ENCODE data around the gene IQCH. TPM values are rescaled to one million over a fixed set of nuclear protein-coding genes. Genes with fewer than 3 reads are reported as not detected.

IQCH gene
- total and polyA plus RNA-seq, 10 donors: 0.12 to 2.3 (median 1.3) TPM

DNA sequence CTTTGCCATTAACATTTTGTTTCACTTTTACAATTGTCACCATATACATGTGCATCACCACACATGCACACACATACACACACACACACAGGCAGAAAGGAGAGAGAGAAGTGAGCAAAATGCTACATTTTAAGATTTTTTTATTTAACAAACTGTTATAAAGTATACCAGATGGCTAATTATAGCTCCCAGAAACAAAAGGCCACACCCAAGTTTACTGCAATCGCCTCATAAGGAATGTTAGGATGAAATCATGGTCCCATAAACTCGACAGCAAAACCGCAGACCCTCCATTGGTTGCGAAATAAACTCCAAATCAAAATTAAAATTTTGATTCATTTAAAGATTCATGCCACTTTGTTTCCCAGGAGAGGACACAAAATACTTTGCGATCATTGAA is 250.2 kb downstream of the IQCH start:
- Histone ChIP-seq H3K27me3 (replicated peaks in 1 of 7) (no peaks in the 10 kb centered on the region), H3K27ac (no peak overlapping the region), H3K4me1 (peaks cover 0 to 25% (median 16%) of the 10 kb centered on the region in 6 donors), H3K4me3 (no peak overlapping the region), H3K9me3 (no peaks in the 10 kb centered on the region), H3K36me3 (no peaks in the 10 kb centered on the region)
- DNase-seq: no peak
- intact Hi-C loops (cut with DNase I; ENCODE audit: low total_unique reads): no loop called here
- TF ChIP-seq POLR2AphosphoS5 (IDR thresholded peaks at IDR 0.05) (no peak), POLR2A (IDR thresholded peaks at IDR 0.05) (no peak)
- TF ChIP-seq, protein P1, sequence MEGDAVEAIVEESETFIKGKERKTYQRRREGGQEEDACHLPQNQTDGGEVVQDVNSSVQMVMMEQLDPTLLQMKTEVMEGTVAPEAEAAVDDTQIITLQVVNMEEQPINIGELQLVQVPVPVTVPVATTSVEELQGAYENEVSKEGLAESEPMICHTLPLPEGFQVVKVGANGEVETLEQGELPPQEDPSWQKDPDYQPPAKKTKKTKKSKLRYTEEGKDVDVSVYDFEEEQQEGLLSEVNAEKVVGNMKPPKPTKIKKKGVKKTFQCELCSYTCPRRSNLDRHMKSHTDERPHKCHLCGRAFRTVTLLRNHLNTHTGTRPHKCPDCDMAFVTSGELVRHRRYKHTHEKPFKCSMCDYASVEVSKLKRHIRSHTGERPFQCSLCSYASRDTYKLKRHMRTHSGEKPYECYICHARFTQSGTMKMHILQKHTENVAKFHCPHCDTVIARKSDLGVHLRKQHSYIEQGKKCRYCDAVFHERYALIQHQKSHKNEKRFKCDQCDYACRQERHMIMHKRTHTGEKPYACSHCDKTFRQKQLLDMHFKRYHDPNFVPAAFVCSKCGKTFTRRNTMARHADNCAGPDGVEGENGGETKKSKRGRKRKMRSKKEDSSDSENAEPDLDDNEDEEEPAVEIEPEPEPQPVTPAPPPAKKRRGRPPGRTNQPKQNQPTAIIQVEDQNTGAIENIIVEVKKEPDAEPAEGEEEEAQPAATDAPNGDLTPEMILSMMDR (IDR thresholded peaks at IDR 0.05 in 8 of 11, conservative IDR thresholded peaks at IDR 0.05 in 3 of 11): no peak
- WGBS, 5 donors: 82 to 95% (median 91%) methylated on average over 5 of the region's 5 CpGs

DNA sequence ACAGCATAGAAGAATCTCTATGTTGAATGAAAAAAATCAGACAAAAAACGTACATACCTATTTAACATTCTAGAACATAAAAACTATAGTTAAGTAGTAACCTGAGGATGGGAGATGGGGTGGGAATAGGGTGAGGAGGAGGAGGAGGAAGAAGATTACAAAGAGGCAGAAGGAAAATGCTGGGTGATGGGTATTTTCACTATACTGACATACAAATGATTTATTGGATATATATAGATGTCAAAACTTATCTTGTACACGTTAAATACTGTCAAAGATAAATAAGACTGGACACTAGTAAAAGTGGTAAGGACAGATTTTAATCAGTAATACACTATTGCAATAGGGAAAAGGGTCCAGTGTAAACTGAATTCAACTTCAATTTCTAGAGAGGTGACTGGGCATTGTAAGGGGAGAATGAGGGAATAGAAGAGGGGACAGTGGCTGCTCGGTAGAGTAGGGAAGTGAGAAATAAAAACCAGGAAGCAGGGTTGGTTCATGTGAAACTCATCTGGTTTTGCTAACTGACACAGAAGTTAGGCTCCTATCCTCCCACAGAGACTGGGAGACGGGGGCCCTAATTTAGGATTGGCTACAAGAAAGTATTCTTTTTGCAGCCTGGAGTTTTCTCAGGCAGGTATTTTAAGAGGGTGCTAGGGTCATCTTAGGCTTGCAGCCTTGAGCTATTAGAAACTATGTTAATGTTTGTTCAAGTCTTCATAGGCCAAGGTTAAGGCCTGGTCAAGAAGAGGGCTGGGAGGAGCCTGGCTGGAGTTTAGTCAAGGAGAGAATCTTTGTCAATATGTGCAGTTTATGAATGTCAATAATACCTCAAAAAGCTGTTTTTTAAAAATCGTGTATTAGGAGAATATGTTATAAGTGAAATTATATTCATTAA is 251.3 kb downstream of the IQCH start:
- no peak for DNase-seq
- Histone ChIP-seq H3K27me3 (replicated peaks in 1 of 7) (no peaks in the 10 kb centered on the region), H3K27ac (no peak overlapping the region), H3K4me3 (no peak overlapping the region), H3K4me1 (peaks cover 0 to 25% (median 16%) of the 10 kb centered on the region in 6 donors), H3K36me3 (peaks cover 0 to 3% (median 0%) of the 10 kb centered on the region in 6 donors), H3K9me3 (no peaks in the 10 kb centered on the region)
- TF ChIP-seq, protein P1 (IDR thresholded peaks at IDR 0.05 in 8 of 11, conservative IDR thresholded peaks at IDR 0.05 in 3 of 11): no peak
- TF ChIP-seq POLR2A (IDR thresholded peaks at IDR 0.05) (no peak), POLR2AphosphoS5 (IDR thresholded peaks at IDR 0.05) (no peak)
- 60 to 77% (median 65%) methylated on average over 5 of the region's 5 CpGs for WGBS, 5 donors
- intact Hi-C loops (cut with DNase I; ENCODE audit: low total_unique reads): no loop called here

DNA sequence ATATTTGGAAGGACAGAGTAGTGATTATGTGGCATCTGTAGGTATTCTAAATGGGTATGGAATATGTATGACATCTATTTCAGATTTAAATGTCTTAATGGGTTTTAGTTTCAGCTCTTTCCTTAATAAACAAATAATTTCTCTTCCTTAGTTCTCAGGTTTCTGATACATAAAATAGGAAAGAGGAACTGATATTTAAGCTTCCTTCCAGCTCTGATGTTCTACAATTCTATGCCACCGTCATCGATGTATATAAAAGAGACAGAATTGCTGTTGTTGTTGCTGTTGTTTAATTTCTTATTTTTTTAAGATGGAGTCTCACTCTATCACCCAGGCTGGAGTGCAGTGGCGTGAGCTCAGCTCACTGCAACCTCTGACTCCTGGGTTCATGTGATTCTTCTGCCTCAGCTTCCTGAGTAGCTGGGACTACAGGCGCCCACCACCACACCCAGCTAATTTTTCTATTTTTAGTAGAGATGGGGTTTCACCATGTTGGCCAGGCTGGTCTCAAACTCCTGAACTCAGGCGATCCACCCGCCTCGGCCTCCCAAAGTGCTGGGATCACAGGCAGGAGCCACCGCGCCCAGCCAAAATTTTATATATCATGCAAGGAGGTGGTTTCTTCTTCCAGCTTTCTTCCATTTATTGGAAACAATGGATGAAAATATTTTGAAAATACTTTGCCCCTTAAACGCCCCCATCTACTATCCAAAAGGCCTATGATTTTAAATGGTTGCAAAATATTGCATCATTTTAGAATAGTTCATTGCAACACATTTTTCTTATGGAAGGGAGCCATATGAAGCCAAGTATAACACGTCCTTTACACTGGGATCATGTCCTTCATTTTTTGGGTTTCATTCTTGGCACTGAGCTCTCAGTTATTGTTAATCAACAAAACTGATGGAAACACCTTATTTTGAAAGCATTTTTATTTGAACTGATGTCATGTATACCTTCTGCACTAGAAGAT is 252.5 kb downstream of the IQCH start:
- no peaks in the 10 kb centered on the region for H3K27me3 ChIP-seq (replicated peaks in 1 of 7)
- peaks cover 0 to 12% (median 0%) of the 10 kb centered on the region in 6 donors for H3K36me3 ChIP-seq
- intact Hi-C loops (cut with DNase I; ENCODE audit: low total_unique reads): no loop called here
- H3K4me1 ChIP-seq: peaks cover 0 to 17% (median 11%) of the 10 kb centered on the region in 6 donors
- 78 to 85% (median 81%) methylated on average over 11 of the region's 11 CpGs for WGBS, 5 donors
- no peaks in the 10 kb centered on the region for H3K9me3 ChIP-seq
- TF ChIP-seq, protein P1 (IDR thresholded peaks at IDR 0.05 in 8 of 11, conservative IDR thresholded peaks at IDR 0.05 in 3 of 11): no peak
- TF ChIP-seq POLR2A (IDR thresholded peaks at IDR 0.05) (no peak), POLR2AphosphoS5 (IDR thresholded peaks at IDR 0.05) (no peak)
- H3K27ac ChIP-seq: peak overlapping the region in 1 of 8 donors; percentile 22
- H3K4me3 ChIP-seq: no peak overlapping the region
- DNase-seq: no peak
